Measurements from ENCODE around the gene MKKS. TPM values are rescaled to one million over a fixed set of nuclear protein-coding genes. Genes with fewer than 3 reads are reported as not detected.

The MKKS gene
- total RNA-seq, 1 donor from 2014 or later, result 8.6 TPM

DNA sequence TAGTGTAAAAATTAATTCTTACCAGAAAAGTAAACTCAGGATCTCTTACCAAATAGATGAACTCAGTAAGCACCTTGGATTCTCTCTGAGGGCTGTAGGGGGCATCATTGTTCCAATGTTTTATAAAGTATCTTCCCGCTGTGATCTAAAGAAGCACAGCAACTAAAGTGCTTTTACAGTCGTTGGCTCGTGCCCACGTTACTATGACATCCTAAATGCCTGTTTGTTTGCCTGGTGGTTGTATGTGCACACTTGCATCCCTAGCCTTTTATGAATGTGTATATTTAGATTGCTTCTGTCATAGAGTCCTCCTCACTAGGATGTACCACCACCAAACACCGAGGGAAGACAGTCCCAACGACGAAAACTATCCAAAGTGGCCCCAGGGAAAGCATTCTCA lies 35.6 kb upstream of the MKKS start:
- ChIA-PET POLR2A (no interaction called here), CTCF (no interaction called here)
- intact Hi-C loops (cut with micrococcal nuclease), result no loop called here
- TF ChIP-seq, protein P1, sequence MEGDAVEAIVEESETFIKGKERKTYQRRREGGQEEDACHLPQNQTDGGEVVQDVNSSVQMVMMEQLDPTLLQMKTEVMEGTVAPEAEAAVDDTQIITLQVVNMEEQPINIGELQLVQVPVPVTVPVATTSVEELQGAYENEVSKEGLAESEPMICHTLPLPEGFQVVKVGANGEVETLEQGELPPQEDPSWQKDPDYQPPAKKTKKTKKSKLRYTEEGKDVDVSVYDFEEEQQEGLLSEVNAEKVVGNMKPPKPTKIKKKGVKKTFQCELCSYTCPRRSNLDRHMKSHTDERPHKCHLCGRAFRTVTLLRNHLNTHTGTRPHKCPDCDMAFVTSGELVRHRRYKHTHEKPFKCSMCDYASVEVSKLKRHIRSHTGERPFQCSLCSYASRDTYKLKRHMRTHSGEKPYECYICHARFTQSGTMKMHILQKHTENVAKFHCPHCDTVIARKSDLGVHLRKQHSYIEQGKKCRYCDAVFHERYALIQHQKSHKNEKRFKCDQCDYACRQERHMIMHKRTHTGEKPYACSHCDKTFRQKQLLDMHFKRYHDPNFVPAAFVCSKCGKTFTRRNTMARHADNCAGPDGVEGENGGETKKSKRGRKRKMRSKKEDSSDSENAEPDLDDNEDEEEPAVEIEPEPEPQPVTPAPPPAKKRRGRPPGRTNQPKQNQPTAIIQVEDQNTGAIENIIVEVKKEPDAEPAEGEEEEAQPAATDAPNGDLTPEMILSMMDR (IDR thresholded peaks at IDR 0.05), result no peak
- no peak for ATAC-seq (ENCODE audit: low read depth)
- Mint-ChIP-seq H3K27me3 (no peaks in the 10 kb centered on the region), H3K27ac (no peak overlapping the region), H3K4me3 (no peak overlapping the region), H3K9me3 (peaks cover 2% of the 10 kb centered on the region), H3K4me1 (peaks cover 12% of the 10 kb centered on the region), H3K36me3 (ENCODE audit: low read depth) (peaks cover 15% of the 10 kb centered on the region)
- no peak for DNase-seq

DNA sequence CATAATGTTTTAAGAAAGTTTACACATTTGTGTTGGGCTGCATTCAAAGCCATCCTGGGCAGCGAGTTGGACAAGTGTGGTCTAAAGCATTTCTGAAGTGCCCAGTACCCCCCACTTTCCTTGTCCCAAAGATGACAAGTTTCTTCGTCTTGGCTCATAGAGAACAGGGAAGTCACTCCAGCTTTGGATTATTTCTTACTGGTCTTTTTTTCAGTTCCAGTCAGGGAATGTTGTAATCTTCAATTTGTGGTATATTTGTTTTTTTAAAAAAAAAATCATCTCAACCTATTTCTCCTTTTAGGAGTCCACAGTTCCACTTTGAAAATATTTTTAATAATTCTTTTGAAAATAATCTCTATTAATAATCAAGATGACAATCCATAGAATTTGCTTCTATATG lies 35.0 kb upstream of the MKKS start:
- no peak overlapping the region for H3K4me3 Mint-ChIP-seq
- ChIA-PET POLR2A (no interaction called here), CTCF (no interaction called here)
- TF ChIP-seq, protein P1 (IDR thresholded peaks at IDR 0.05), result no peak
- H3K36me3 Mint-ChIP-seq (ENCODE audit: low read depth), result peaks cover 15% of the 10 kb centered on the region
- H3K27ac Mint-ChIP-seq, result no peak overlapping the region
- H3K27me3 Mint-ChIP-seq, result no peaks in the 10 kb centered on the region
- intact Hi-C loops (cut with micrococcal nuclease), result no loop called here
- peaks cover 6% of the 10 kb centered on the region for H3K4me1 Mint-ChIP-seq
- peaks cover 2% of the 10 kb centered on the region for H3K9me3 Mint-ChIP-seq
- DNase-seq, result no peak
- ATAC-seq (ENCODE audit: low read depth), result no peak

DNA sequence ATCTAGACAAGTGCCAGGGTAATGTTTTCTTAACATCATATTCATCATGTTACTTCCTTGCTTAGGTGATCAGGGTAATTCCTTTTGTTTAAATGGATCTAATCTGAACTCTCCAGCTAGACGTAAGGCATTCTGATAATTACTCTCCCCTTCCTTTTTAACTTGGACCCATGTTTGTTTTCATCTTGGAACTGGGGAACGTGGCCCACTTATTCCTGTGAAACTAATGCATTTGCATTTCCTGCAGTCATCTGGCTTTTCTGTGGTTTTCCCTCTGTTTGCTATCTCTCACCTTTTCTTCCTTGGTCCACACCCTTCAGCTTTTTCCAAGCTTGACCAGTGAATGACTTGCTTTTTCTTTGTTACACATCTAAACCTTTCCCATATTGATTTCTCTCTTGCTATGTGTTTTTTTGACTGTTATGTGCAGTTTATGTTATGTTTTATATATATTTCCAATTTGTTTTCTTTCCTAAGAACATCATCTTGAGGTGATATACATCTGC lies 34.4 kb upstream of the MKKS start:
- no peak overlapping the region for H3K27ac Mint-ChIP-seq
- no peak overlapping the region for H3K4me3 Mint-ChIP-seq
- H3K36me3 Mint-ChIP-seq (ENCODE audit: low read depth), result peaks cover 17% of the 10 kb centered on the region
- H3K27me3 Mint-ChIP-seq, result no peaks in the 10 kb centered on the region
- no peak for ATAC-seq (ENCODE audit: low read depth)
- ChIA-PET CTCF (no interaction called here), POLR2A (no interaction called here)
- peaks cover 2% of the 10 kb centered on the region for H3K9me3 Mint-ChIP-seq
- intact Hi-C loops (cut with micrococcal nuclease), result no loop called here
- H3K4me1 Mint-ChIP-seq, result peaks cover 6% of the 10 kb centered on the region
- no peak for DNase-seq
- TF ChIP-seq, protein P1 (IDR thresholded peaks at IDR 0.05), result no peak

DNA sequence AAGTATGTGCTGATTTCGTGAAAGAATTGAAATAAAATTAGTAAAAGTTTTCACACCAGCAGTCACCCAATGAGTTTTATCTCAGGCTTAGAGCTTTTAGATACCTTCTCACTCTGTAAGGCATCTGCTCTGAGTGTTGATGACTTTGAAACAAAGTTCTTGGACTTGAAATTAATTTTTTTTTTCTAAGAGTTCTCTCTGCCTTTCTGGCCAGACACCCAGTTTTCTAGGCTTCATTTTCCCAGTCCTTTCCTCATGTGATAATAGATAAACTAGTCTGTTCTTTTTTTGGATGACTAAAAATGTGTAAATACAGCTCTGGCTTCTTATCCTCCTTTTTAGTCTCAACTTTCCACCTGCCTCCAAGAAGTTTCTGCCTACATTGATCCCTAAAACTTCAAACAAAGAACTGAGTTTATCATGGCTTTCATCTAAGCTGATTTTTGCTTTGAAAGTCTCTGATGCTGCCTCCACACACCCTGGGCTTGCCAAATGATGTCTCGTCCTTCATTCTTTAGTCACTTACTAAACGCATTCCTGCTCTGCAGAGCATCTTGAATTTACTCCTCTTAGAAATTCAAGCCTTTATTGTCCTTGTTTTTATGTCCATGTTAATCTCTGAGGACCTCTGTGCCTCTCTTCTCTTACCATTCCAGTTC lies 33.8 kb upstream of the MKKS start:
- no peak for ATAC-seq (ENCODE audit: low read depth)
- H3K27ac Mint-ChIP-seq, result no peak overlapping the region

DNA sequence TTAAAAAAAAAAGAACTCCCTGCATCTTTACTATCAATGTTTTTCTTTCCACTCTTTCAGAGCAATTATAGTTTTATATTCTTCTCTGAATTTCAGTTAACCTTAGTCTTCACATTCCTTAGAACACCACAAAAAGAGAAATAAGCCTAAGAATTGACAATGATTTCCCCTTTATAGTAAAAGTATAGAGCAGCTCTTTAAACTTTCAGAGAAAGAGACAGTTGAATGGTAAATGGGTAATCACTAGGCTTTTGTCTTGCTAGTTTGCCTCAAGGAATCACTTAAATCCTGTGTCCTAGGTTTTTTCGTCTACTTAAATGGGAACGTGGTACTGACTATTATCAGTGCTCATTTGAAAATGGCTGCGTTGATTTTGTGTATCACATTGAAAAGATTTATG lies 32.8 kb upstream of the MKKS start:
- CTCF ChIA-PET, result no interaction called here
- POLR2A ChIA-PET, result interaction anchor here (0.7 kb wide), 1 partner anchor 17 kb away, joined by 3 read pairs; no protein-coding TSS in a partner anchor

More for the DNA sequence above, 33.8 kb upstream of the MKKS start:
- H3K4me3 Mint-ChIP-seq, result no peak overlapping the region
- H3K4me1 Mint-ChIP-seq, result peaks cover 6% of the 10 kb centered on the region
- ChIA-PET CTCF (no interaction called here), POLR2A (no interaction called here)
- intact Hi-C loops (cut with micrococcal nuclease), result no loop called here
- peaks cover 2% of the 10 kb centered on the region for H3K9me3 Mint-ChIP-seq
- H3K27me3 Mint-ChIP-seq, result no peaks in the 10 kb centered on the region
- no peak for DNase-seq
- TF ChIP-seq, protein P1 (IDR thresholded peaks at IDR 0.05), result no peak
- H3K36me3 Mint-ChIP-seq (ENCODE audit: low read depth), result peaks cover 19% of the 10 kb centered on the region

More for the DNA sequence above, 32.8 kb upstream of the MKKS start:
- ATAC-seq (ENCODE audit: low read depth) (no peak), DNase-seq (no peak)
- H3K4me1 Mint-ChIP-seq, result peaks cover 6% of the 10 kb centered on the region
- TF ChIP-seq, protein P1 (IDR thresholded peaks at IDR 0.05), result no peak
- H3K4me3 Mint-ChIP-seq, result no peak overlapping the region
- H3K9me3 Mint-ChIP-seq, result peaks cover 2% of the 10 kb centered on the region
- peaks cover 22% of the 10 kb centered on the region for H3K36me3 Mint-ChIP-seq (ENCODE audit: low read depth)
- no peak overlapping the region for H3K27ac Mint-ChIP-seq
- intact Hi-C loops (cut with micrococcal nuclease), result no loop called here
- no peaks in the 10 kb centered on the region for H3K27me3 Mint-ChIP-seq
